Hepatic stellate cell (primary cell): ENCODE results near the gene ADGRV1.
A peak's percentile ranks its signal among the peaks of the same experiment; 100 is the strongest.

Experiments used
- DNase-seq: peaks from one replicate; pipeline ENCODE4 v3.0.0; 2011; ENCODE audit warnings: low spot score

ADGRV1 gene

GRCh38 chr5:91139572-91140200, 581.1 kb downstream of the ADGRV1 start:
- DNase-seq: no peak

- no peak for DNase-seq
These were observed 582.1 kb downstream of the ADGRV1 start for GRCh38 chr5:91140657-91141056.

GRCh38 chr5:91141642-91142041, 583.0 kb downstream of the ADGRV1 start:
- no peak for DNase-seq

- no peak for DNase-seq
These were observed 583.8 kb downstream of the ADGRV1 start for GRCh38 chr5:91142386-91142785.

GRCh38 chr5:91142819-91143218, 584.2 kb downstream of the ADGRV1 start:
- DNase-seq: no peak

- DNase-seq: no peak
These were observed 585.2 kb downstream of the ADGRV1 start for GRCh38 chr5:91143840-91144239.

- DNase-seq: no peak
These were observed 586.1 kb downstream of the ADGRV1 start for GRCh38 chr5:91144491-91145332.

- DNase-seq: no peak
These were observed 586.7 kb downstream of the ADGRV1 start for GRCh38 chr5:91145333-91145620.

- no peak for DNase-seq
These were observed 587.6 kb downstream of the ADGRV1 start for GRCh38 chr5:91146230-91146629.

- no peak for DNase-seq
These were observed 588.5 kb downstream of the ADGRV1 start for GRCh38 chr5:91146905-91147600.

- no peak for DNase-seq
These were observed 591.6 kb downstream of the ADGRV1 start for GRCh38 chr5:91150234-91150633.

- DNase-seq: no peak
These were observed 592.0 kb downstream of the ADGRV1 start for GRCh38 chr5:91150636-91151035.

- peak; percentile 73 for DNase-seq
These were observed 593.4 kb downstream of the ADGRV1 start for GRCh38 chr5:91151947-91152346.

- no peak for DNase-seq
These were observed 595.7 kb downstream of the ADGRV1 start for GRCh38 chr5:91154338-91154737.

- no peak for DNase-seq
These were observed 596.7 kb downstream of the ADGRV1 start for GRCh38 chr5:91155274-91155673.

- no peak for DNase-seq
These were observed 597.6 kb downstream of the ADGRV1 start for GRCh38 chr5:91156242-91156641.

GRCh38 chr5:91158011-91158410, 599.4 kb downstream of the ADGRV1 start:
- no peak for DNase-seq

GRCh38 chr5:91159647-91160046, 601.0 kb downstream of the ADGRV1 start:
- DNase-seq: no peak

- DNase-seq: no peak
These were observed 602.2 kb downstream of the ADGRV1 start for GRCh38 chr5:91160714-91161285.

GRCh38 chr5:91162534-91163381, 604.2 kb downstream of the ADGRV1 start:
- DNase-seq: peak; percentile 49

GRCh38 chr5:91164424-91164823, 605.8 kb downstream of the ADGRV1 start:
- DNase-seq: no peak
